ENCODE measurements around the gene APOBEC3H. TPM values are rescaled to one million over a fixed set of nuclear protein-coding genes. Genes with fewer than 3 reads are reported as not detected.

The APOBEC3H gene
- total and polyA plus RNA-seq, 2 donors (not counting 3 experiments of a cell fraction or from before 2014, with no cell fraction given) = not detected

GRCh38 chr22:39132871-39133524 lies 36.0 kb downstream of the APOBEC3H start:
- FAIRE-seq = no peak
- H3K4me2 ChIP-seq (ENCODE audit: insufficient read depth, low read length) = no peak overlapping the region
- ChIA-PET POLR2A (no interaction called here), CTCF (no interaction called here)
- no peaks in the 10 kb centered on the region for H3K36me3 ChIP-seq (ENCODE audit: control insufficient read depth in 2 of 2, extremely low read depth in 1 of 2, insufficient read depth in 2 of 2, low read length in 2 of 2)
- no peak overlapping the region for H3K27ac ChIP-seq (ENCODE audit: insufficient read depth, low read depth, low read length)
- no peak for TF ChIP-seq POLR2AphosphoS5 (IDR thresholded peaks at IDR 0.05; ENCODE audit: insufficient read depth, low read depth, low read length)
- no peak for TF ChIP-seq POLR2A (IDR thresholded peaks at IDR 0.05; ENCODE audit: low read depth, low read length)
- no peak for TF ChIP-seq GATA2 (IDR thresholded peaks at IDR 0.05; ENCODE audit: insufficient read depth, insufficient read length, low read depth, low read length)
- no peak for TF ChIP-seq CTCF (IDR thresholded peaks at IDR 0.05; ENCODE audit: extremely low read depth in 1 of 2, insufficient read depth in 1 of 2, low read depth in 1 of 2, low read length in 2 of 2)
- TF ChIP-seq FOS (IDR thresholded peaks at IDR 0.05; ENCODE audit: borderline replicate concordance, insufficient read depth, low read length) = no peak
- no peak for TF ChIP-seq MYC (IDR thresholded peaks at IDR 0.05; ENCODE audit: low read depth, low read length)
- TF ChIP-seq EZH2 (IDR thresholded peaks at IDR 0.05; ENCODE audit: borderline replicate concordance, low read depth, low read length, severe bottlenecking) = no peak
- TF ChIP-seq JUN (IDR thresholded peaks at IDR 0.05; ENCODE audit: borderline replicate concordance, insufficient read depth, insufficient read length, low read depth) = no peak
- H3K4me1 ChIP-seq (ENCODE audit: control insufficient read depth, extremely low read depth, insufficient read depth, low read length) = no peaks in the 10 kb centered on the region
- H3K9me3 ChIP-seq (replicated peaks; ENCODE audit: control insufficient read depth, insufficient read depth, low read length) = no peaks in the 10 kb centered on the region
- intact Hi-C loops (cut with micrococcal nuclease) (no loop called here), dilution Hi-C loops (cut with MboI; ENCODE audit: extremely low pct_ligation_motif_present, low sequenced_read_pairs) (no loop called here)
- no peak overlapping the region for H2AFZ ChIP-seq (ENCODE audit: low read depth, low read length)
- BruUV-seq (replicated peaks) = no TSS peak
- no peaks in the 10 kb centered on the region for H3K79me2 ChIP-seq (ENCODE audit: control insufficient read depth, insufficient read depth, low read length)
- H3K9ac ChIP-seq (replicated peaks; ENCODE audit: extremely low read depth, insufficient read depth, low read length) = no peak overlapping the region
- H3K4me3 ChIP-seq (replicated peaks in 1 of 3; ENCODE audit: insufficient read depth in 1 of 3, low read depth in 1 of 3, low read length in 3 of 3) = no peak overlapping the region
- DNase-seq (ENCODE audit: low read depth, low spot score) = no peak
- H3K9me1 ChIP-seq (replicated peaks; ENCODE audit: control insufficient read depth, extremely low read depth, insufficient read depth, low read length) = no peaks in the 10 kb centered on the region
- H4K20me1 ChIP-seq (replicated peaks; ENCODE audit: control insufficient read depth, extremely low read depth, insufficient read depth, low read length) = no peaks in the 10 kb centered on the region
- no peaks in the 10 kb centered on the region for H3K27me3 ChIP-seq (ENCODE audit: control insufficient read depth in 2 of 2, insufficient read depth in 2 of 2, low read length in 2 of 2)
